HG02943 (cell line): ENCODE measurements around the gene NOL7.

Experiments
- ATAC-seq: cut with Tn5 transposase; IDR thresholded peaks from one replicate; pipeline ENCODE4 v1.9.1; 2021; ENCODE audit warnings: mild to moderate bottlenecking, low read depth, moderate library complexity; ENCODE audit not compliant: unreplicated experiment

Gene NOL7

GRCh38 chr6:13593103-13593502, 22.0 kb upstream of the NOL7 start:
- ATAC-seq: no peak

- no peak for ATAC-seq
These were observed 21.4 kb upstream of the NOL7 start for GRCh38 chr6:13593720-13594119.

- no peak for ATAC-seq
These were observed 18.1 kb upstream of the NOL7 start for GRCh38 chr6:13597073-13597472.

GRCh38 chr6:13600036-13600435, 15.1 kb upstream of the NOL7 start:
- ATAC-seq: no peak

- no peak for ATAC-seq
These were observed 11.0 kb upstream of the NOL7 start for GRCh38 chr6:13604135-13604534.

- no peak for ATAC-seq
These were observed 10.4 kb upstream of the NOL7 start for GRCh38 chr6:13604546-13605416.

GRCh38 chr6:13605634-13606033, 9.5 kb upstream of the NOL7 start:
- no peak for ATAC-seq

GRCh38 chr6:13611715-13612114, 3.4 kb upstream of the NOL7 start:
- ATAC-seq: no peak

GRCh38 chr6:13613029-13613594, 2.0 kb upstream of the NOL7 start:
- ATAC-seq: no peak

GRCh38 chr6:13614126-13614925, 809 bp upstream of the NOL7 start:
- ATAC-seq: peak; percentile 19

GRCh38 chr6:13615792-13616120, 621 bp downstream of the NOL7 start:
- ATAC-seq: no peak

GRCh38 chr6:13617066-13617465, 1.9 kb downstream of the NOL7 start:
- ATAC-seq: no peak

GRCh38 chr6:13624871-13625288, 9.7 kb downstream of the NOL7 start:
- ATAC-seq: no peak

GRCh38 chr6:13629459-13630116, 14.5 kb downstream of the NOL7 start:
- no peak for ATAC-seq

- no peak for ATAC-seq
These were observed 15.4 kb downstream of the NOL7 start for GRCh38 chr6:13630499-13630898.

GRCh38 chr6:13633343-13633742, 18.2 kb downstream of the NOL7 start:
- ATAC-seq: no peak

- ATAC-seq: no peak
These were observed 21.0 kb downstream of the NOL7 start for GRCh38 chr6:13635948-13636658.

GRCh38 chr6:13638014-13638413, 22.9 kb downstream of the NOL7 start:
- no peak for ATAC-seq

GRCh38 chr6:13638626-13639025, 23.5 kb downstream of the NOL7 start:
- ATAC-seq: no peak

- no peak for ATAC-seq
These were observed 26.2 kb downstream of the NOL7 start for GRCh38 chr6:13641315-13641714.
